Measurements from ENCODE around the gene SCAF8.

Gene SCAF8

DNA sequence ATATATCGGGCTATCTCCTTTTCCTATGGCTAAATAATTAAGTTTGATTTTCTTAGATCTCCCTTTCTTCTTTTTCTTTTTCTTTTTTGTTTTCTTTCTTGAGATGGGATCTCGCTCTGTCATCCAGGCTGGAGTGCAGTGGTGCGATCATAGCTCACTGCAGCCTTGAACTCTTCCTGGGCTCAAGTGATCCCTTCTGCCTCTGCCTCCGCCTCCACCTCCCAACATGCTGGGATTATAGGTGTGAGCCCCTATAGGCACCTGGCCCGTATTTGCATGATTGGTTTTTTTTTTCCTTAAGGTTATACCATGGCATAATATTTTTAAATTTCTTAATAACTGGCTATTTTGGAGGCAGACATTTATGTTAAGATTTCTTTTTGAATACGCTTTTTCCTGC is 106.3 kb downstream of the SCAF8 start:
- no peak for DNase-seq (ENCODE audit: low spot score)

DNA sequence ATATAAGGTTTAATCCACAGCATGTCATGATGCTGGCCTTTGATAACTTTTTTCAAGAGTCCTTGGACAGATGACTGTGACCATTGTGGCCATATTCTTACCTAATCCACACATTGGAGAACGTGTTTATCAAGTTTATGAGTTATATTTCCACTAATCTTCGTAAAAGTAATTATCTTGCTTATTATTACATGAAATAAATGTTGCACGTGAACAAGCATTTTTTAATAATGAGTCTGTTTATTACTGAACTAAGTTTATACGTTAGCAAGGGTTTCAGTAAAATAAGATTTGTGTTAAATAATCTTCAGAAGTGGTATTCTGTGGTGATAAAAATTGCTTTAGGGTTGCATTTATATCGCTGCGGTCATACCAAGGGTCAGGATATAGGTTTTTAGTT is 107.1 kb downstream of the SCAF8 start:
- DNase-seq (ENCODE audit: low spot score), result no peak

DNA sequence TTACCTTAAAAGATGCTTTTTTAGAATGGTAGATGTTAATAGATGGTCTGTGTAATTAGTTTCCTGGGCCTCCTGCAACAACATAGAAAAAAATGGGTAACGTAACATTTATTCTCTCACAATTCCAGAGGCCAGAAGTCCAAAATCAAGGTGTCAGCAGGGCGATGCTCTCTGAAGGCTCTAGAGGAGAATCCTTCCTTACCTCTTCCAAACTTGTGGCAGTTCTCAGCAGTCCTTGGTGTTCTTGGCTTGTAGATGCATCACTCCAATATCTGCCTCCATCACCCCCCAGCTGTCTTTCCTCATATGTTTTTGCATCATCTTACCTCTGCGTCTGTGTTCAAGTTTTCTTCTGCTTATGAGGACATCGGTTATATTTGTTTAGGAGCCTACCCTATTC is 107.9 kb downstream of the SCAF8 start:
- no peak for DNase-seq (ENCODE audit: low spot score)

DNA sequence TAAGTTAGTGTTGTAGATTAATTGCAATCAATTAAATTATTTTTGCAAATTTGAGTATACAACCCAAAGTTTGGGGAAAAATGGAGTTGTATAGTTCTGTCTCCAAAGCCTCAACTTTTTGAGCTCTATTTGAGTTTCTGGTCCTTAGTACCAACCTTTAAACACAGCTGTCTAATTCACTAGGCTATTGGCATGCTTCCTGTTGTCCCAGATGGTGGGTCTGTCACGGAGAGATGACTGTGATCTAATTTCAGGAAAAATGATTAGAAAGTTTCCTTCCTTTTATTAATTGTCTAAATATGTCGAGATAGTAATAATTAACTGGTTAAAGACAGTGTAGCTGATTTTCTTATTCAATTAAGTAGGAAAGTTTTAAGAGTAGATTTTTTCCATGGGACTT is 109.6 kb downstream of the SCAF8 start:
- no peak for DNase-seq (ENCODE audit: low spot score)

DNA sequence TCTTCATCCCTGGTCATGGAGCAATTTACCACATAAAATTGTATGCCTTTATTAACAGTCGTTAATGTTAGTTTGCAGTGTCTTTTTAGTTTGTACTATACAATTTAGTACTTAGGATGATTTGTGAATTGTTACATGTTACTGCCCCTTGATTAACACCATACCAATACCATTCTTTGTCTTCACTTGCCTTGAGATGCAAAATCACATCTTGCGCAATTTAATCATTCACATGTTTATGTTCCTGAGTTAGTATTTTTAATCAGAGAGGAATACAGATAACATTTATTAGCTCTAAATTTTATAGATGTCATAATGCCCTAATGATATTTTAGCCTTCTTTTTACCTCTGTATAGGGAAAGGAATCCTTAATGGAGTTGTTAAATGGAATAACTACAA is 114.1 kb downstream of the SCAF8 start:
- DNase-seq (ENCODE audit: low spot score), result no peak

DNA sequence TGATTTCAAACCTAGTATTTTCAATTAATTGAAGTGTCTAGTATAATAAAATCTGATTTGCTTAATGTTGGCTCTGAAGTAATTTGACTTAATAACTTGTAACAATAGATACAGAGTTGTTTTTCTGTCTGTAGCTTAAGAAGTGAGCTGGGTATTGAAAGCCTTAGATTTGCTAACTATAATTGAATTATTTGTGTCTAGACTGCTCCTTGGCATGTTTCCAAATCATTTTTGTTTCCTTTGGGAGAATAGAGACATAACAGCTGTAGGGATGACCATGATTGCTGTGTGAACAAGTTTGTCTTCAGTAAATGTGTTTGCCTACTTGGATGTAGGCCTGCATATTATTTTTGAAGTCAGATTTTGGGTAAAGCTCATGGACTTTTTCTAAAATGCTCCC is 115.4 kb downstream of the SCAF8 start:
- DNase-seq (ENCODE audit: low spot score), result peak; percentile 54

DNA sequence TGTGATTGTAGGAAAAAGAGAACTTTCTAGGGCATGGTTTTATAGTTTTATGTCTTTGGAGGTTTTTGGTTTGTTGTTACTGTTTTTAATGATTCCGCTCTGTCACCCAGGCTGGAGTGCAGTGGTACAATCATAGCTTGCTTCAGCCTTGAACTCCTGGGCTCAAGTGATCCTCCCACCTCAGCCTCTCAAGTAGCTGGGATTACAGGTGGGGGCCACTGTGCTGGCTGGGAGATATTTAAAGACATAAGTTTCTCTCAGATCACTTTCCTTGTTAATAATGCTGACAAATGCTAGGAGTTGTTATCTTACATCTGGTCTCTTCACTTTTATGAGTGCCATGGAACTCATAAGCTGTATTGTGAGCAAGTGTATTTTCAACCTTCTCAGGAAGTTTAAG is 116.3 kb downstream of the SCAF8 start:
- no peak for DNase-seq (ENCODE audit: low spot score)

DNA sequence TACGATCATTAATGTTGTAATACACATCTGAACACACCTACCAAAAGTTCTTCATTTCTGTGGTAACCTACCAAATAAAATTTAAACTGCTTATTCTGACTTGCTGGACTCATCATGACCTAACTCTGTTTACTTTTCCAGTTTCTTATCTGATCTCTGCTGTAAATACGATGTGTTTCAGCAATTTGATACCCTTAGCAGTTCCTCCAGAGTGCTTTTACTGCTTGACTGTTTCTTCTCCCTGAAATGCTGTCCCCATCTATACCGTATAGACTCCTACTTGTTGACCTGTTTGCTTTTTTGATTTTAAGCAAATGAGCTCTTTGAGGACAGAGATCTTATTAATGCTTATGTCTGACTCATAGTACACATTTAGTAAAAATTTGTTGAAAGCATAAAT is 119.5 kb downstream of the SCAF8 start:
- DNase-seq (ENCODE audit: low spot score), result peak; percentile 48

DNA sequence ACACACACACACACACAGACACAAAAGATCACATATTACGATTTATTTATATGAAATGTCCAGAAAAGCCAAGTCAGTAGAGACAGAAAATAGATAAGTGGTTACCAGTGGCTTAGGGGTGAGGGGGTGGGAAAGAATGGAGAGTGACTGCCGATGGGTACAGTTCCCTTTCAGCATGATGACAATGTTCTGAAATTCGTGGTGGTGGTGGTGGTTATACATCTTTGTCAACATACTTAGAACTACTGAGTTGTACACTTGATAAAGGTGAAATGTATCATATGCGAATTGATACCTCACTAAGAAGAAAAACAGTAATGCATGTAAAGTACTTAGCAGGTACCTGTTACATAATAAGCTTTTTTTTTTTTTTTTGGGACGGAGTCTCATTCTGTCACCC is 124.3 kb downstream of the SCAF8 start:
- no peak for DNase-seq (ENCODE audit: low spot score)

DNA sequence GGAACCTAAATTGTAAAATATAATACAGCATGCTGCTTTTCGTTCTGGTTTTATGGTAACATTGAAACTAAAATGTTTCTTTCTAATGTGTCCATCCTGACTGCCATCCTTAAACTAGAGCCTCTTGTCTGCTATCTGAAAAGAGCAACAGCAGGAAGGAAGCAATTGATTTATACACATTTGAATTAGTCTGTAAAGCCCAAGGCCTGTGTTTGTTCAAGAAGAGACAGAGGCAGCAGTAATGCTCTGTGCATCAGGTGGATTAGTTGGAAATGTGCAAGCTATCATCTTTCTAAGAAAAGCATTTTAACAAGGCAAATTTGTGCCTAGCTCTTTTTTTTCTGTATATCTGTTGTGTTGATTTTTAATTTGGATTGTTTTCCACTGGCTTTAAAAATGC is 128.6 kb downstream of the SCAF8 start:
- DNase-seq (ENCODE audit: low spot score), result no peak

DNA sequence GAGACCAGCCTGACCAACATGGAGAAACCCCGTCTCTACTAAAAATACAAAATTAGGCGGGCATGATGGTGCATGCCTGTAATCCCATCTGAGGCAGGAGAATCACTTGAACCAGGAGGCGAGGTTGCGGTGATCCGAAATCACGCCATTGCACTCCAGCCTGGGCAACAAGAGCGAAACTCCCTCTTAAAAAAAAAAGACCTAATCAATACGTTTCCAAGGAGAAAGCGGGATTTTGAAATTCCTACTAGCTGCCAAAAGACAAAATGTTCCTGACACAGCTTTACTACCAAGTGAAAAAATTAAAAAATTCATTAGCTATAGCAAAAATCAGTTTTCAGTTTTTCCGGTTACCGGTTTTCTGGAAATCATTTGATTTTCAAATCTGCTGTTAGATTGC is 129.3 kb downstream of the SCAF8 start:
- DNase-seq (ENCODE audit: low spot score), result no peak

DNA sequence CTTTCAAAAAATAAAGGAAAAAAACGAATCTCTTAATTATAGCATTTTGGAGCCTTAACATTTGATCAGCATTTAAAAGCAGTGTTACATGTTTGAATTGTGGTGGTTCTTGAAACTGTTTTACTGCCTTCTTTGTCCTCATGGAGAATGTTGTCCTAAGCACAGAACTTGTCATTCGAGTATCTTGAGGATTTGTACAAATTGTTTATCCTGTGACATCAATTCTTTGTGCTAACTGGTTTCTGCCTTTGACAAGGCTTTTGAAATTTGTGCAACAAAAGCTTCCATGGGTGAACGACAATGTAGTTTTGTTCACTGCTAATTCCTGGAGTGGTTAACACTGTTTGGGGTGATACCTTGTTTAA is 130.8 kb downstream of the SCAF8 start:
- no peak for DNase-seq (ENCODE audit: low spot score)

DNA sequence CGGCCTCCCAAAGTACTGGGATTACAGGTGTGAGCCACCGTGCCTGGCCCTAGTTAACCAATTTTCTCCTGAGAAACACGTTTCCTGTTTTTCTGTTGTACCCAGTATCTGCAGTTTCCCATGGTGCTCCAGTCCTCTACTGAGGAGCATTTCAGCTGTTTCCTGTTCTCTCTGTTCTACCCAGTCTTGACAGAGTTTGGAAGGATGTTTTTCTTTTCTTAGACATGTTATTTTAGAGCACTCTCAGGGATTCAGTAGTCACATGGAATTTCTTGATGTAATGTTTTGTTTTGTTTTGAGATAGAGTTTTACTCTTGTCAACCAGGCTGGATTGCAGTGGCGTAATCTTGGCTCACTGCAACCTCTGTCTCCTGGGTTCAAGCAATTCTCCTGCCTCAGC is 132.1 kb downstream of the SCAF8 start:
- no peak for DNase-seq (ENCODE audit: low spot score)

DNA sequence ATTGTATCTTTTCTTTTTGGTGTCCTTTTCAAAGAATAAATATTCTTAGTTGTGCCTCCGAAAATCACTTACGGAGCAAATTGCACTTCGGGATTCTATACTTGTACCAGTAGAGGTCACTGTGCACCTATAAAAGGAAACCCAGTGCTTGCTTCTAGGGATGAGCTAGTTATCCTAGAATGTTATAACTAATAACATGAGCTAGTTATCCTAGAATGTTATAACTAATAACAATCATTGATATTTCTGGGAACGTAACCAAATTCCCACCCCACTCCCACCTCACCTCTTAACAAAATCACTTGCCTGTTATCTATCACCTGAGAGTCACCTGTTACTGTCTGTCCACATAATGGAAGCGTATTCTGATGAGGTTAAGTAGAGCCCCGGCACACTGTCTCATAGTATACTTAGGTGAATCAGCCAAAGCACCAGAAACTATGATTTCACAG is 135.0 kb downstream of the SCAF8 start:
- peak; percentile 40 for DNase-seq (ENCODE audit: low spot score)

DNA sequence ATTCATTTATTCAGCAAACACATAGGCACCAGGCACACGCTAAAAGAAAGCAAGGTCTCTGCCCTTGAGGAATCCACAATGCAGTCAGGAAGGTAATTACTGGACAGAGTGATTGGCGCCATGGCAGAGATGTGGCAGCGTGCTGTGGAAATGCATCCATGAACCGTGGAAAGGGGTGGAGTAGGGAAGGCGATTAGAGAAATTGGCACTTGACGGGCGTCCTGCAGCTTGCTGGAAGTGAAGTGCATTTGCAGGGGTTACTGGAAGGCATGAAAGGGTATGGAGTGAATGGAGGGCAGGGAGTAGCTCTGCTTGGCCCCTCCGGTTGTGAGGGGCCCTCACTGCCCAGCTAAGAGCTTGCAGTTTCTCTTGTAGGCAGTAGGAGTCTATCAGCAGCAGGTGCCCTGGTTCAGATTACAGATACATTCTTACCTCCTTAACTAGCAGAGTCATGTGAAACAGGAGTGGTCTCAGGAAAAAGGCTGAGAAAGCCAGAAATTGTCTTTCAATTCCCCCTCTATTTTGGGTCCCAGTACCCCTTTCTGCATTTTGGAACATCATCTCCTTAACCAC is 139.4 kb downstream of the SCAF8 start:
- DNase-seq (ENCODE audit: low spot score), result peak; percentile 10

DNA sequence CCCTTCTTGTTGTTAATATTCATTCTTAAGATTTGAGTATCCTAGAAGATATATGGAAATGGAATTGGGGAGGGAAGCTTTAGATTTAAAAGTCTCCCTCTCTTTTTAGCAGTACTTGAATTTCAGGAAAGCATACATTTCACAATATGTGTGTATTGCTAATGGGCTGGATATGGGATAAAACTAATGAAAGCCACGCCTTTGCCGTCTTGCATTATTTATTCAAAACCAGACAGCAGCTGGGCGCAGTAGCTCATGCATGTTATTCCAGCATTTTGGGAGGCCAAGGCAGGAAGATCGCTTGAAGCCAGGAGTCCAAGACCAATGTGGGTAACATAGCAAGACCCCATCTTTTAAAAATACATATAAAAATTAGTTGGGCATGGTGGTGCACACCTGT is 140.3 kb downstream of the SCAF8 start:
- DNase-seq (ENCODE audit: low spot score), result no peak

DNA sequence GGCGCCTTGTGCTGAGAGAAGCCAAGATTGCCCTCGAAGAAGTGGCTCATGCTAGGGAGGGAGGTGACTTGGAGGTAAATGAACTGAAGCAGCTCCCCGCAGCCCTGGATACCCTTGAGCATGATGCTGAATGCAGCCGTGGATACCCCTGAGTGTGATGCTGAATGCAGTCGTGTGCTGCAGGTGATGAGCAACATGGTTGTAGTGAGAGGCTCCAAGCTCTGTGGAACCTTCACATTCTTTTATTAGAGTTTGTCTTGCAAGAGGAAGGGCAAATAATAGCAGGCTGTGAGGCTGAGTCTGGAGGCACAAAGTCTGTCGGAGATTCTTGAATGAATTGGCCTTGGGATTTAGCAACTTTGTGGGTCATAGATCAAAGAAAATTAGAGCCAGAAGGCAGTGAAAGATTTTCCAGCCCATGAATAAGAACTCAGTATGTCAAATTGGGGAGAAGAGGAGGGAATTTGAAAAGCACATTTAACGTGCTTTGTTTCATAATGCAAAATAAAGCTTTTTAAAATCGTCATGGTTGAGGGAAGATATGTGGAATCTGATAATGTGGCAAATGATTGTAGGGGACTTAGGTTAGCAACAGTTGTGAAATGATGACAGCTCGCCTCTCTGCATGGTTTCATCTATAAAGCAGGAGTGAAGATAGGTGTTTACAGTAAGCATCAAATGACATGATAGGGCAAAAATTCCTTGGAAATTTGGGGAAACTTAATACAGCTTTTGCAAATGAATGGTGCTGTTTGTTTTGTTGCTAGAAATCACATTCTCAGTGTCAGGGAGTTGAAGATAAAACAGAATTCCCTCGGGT is 141.8 kb downstream of the SCAF8 start:
- no peak for DNase-seq (ENCODE audit: low spot score)

DNA sequence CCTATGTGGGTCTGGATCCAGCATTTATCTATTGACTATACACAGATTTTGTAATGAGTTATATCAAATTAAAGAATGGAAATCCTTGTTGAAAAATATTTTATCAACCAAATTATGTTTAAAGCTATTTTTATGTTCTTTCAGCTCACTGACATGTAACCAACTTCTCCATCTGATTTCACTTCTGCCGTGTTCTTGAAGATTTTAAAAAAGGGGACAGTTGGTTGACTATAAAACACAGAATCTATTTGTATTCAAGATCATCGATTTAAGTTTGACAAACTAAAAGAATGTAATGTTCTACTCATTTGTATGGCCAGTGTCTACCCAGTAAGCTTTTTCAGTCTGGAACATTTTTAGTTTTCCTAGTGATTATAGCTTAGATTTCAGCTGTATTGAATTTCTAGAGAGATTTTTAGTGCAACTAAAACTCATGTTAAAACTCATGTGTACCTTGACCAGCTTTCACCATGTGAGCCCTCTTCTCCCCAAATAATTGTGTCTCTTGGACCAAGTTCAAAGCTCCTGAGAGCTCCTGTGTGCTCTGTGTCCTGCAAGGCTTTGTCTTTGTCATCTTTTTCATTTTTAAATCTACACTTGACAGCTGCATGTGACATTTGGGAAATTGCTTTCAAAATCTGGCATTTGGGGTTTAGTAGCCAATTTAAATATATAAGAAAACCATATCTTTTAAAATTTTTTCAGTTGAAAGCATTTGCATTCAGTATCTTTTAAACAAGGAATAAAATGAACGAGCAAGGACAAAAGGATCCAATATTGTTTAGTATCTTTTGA is 143.5 kb downstream of the SCAF8 start:
- DNase-seq (ENCODE audit: low spot score), result no peak

DNA sequence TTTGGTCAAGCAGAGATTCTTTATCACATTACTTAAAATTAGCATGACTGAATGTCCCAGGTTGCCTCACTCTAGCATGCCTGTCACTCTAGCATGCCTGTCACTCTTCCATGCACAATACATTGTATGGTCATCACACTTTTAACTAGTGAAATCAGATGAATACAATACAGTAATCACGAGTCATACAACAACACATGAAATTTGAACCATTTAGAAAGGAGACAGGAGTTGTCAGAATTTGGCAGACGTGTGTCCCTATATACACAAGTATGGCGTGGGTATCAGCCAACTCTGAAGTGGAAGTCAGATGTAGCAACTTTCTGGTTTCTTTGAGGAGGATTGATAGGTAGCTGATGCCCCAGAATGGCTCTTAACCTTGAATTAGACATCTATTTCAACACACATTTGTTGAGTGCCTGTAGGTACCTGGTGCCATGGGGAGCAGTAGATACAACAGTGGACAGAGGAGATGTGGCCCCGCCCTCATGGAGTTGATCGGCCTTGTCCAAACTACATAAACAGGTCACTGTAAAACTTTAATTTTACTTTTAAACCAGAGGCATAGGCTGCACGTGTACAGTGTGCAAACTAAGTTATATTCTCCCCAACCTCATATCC is 145.8 kb downstream of the SCAF8 start:
- DNase-seq (ENCODE audit: low spot score), result no peak

DNA sequence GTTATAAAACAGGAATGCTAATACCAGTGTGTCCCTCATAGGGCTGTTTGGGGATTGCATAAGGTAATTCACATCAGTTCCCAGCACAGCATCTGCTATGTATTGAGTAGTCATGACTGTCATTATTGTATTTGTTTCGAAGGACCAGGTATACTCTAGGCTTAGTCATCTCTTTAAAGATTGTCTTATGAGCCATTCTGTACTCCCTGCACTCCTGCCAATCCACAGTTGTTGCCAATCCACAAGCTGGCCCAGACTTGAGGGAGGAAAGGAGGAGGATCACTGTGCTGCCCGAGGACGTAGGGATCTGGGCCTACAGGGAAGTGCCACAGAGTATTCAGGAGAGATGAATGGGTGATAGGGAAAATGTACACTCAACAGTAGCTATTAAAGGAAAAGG is 148.9 kb downstream of the SCAF8 start:
- DNase-seq (ENCODE audit: low spot score), result no peak

Measured in SK-N-DZ (cell line).